Neural cell (in vitro differentiated cells): ENCODE results near the gene CEMP1. TPM values are rescaled to one million over a fixed set of nuclear protein-coding genes. Genes with fewer than 3 reads are reported as not detected.
"Not testable (repeated sequence)": the region's sequence is repeated elsewhere in the genome, so short reads cannot be mapped to it uniquely, and the experiment has no call there.

Experiments used
- H2AFZ ChIP-seq: fragments of 200-600, 300-800 bp; sonication (generic), shearing (Covaris generic); 2 replicates; pipeline ENCODE4 v1.6.0; 2014; ENCODE audit warnings: low read depth, mild to moderate bottlenecking, antibody characterized with exemption, low read length, moderate library complexity
- H3F3A ChIP-seq: fragments of 200-600 bp; shearing (Covaris generic); 2 replicates; pipeline ENCODE4 v1.6.1; 2016; ENCODE audit warnings: mild to moderate bottlenecking, moderate library complexity, mixed read lengths, antibody characterized with exemption, low read length; ENCODE audit not compliant: insufficient read depth, poor library complexity, severe bottlenecking
- H3K27ac ChIP-seq: fragments of 200-600, 300-800 bp; sonication (generic), shearing (Covaris generic); 2 replicates; pipeline ENCODE4 v1.5.1; 2014; ENCODE audit warnings: mild to moderate bottlenecking, low read length, moderate library complexity
- H3K27me3 ChIP-seq: fragments of 300-800, 200-600 bp; sonication (generic), shearing (Covaris generic); 2 replicates; pipeline ENCODE4 v1.6.0; 2014; ENCODE audit warnings: mild to moderate bottlenecking, low read depth, low read length, moderate library complexity; ENCODE audit not compliant: insufficient read depth
- H3K36me3 ChIP-seq: fragments of 300-800, 200-600 bp; sonication (generic), shearing (Covaris generic); 2 replicates; pipeline ENCODE4 v1.5.1; 2014; ENCODE audit warnings: mild to moderate bottlenecking, antibody characterized with exemption, low read length, moderate library complexity; ENCODE audit not compliant: insufficient read depth
- H3K4me2 ChIP-seq: fragments of 300-800, 200-600 bp; sonication (generic), shearing (Covaris generic); 2 replicates; pipeline ENCODE4 v1.6.0; 2014; ENCODE audit warnings: mild to moderate bottlenecking, low read length
- H3K4me3 ChIP-seq: fragments of 300-800, 200-600 bp; sonication (generic), shearing (Covaris generic); 2 replicates; pipeline ENCODE4 v1.5.1; 2014; ENCODE audit warnings: mild to moderate bottlenecking, low read length, moderate library complexity
- H3K79me2 ChIP-seq: fragments of 200-600 bp; shearing (Covaris generic); replicated peaks from 2 replicates; pipeline ENCODE4 v1.6.0; 2014; ENCODE audit warnings: mild to moderate bottlenecking, low read length, moderate library complexity; ENCODE audit not compliant: insufficient read depth
- H3K9ac ChIP-seq: fragments of 300-800, 200-600 bp; sonication (generic), shearing (Covaris generic); 2 replicates; pipeline ENCODE4 v1.6.1; 2016; ENCODE audit warnings: mild to moderate bottlenecking, low read length, mixed read lengths
- H3K9me2 ChIP-seq: fragments of 200-600 bp; shearing (Covaris generic); 2 replicates; pipeline ENCODE4 v1.6.1; 2016; ENCODE audit warnings: mild to moderate bottlenecking, low read length, mixed read lengths; ENCODE audit not compliant: insufficient read depth
- H3K9me3 ChIP-seq: fragments of 200-600, 300-800 bp; sonication (generic), shearing (Covaris generic); 2 replicates; pipeline ENCODE4 v1.6.1; 2016; ENCODE audit warnings: mild to moderate bottlenecking, mixed run types, low read length, moderate library complexity, mixed read lengths
- H4K20me1 ChIP-seq: fragments of 200-600 bp; shearing (Covaris generic); 2 replicates; pipeline ENCODE4 v1.6.1; 2016; ENCODE audit warnings: mild to moderate bottlenecking, mixed run types; ENCODE audit not compliant: insufficient read depth
- EP300 ChIP-seq: fragments of 450-650 bp; conservative IDR thresholded peaks from 2 replicates; pipeline ENCODE4 v1.6.1; 2014; ENCODE audit warnings: antibody characterized with exemption, mild to moderate bottlenecking, moderate library complexity; ENCODE audit not compliant: poor library complexity, severe bottlenecking
- MXI1 ChIP-seq: fragments of 450-650 bp; conservative IDR thresholded peaks from 2 replicates; pipeline ENCODE4 v1.6.1; 2014; ENCODE audit warnings: antibody characterized with exemption, mild to moderate bottlenecking; ENCODE audit not compliant: poor library complexity, severe bottlenecking
- POLR2AphosphoS5 ChIP-seq: IDR thresholded peaks from 2 replicates; pipeline ENCODE4 v1.6.1; 2012
- SMC3 ChIP-seq: fragments of 450-650 bp; conservative IDR thresholded peaks from 2 replicates; pipeline ENCODE4 v1.6.1; 2014; ENCODE audit warnings: antibody characterized with exemption, mild to moderate bottlenecking, moderate library complexity; ENCODE audit not compliant: poor library complexity
- polyA plus RNA-seq: library from polyadenylated mRNA; depleted of rRNA; stranded (reverse); fragments of >200 nt; gene quantifications from 2 replicates; pipeline ENCODE4 v1.2.3, GENCODE V29; 2014
- TF ChIP-seq, protein P1 (sequence below): fragments of 450-650 bp; IDR thresholded peaks from 2 replicates; pipeline ENCODE4 v1.5.1; 2014; ENCODE audit warnings: antibody characterized with exemption, mild to moderate bottlenecking, moderate library complexity; ENCODE audit not compliant: poor library complexity, severe bottlenecking
- TF ChIP-seq, protein P2 (sequence below): IDR thresholded peaks from 2 replicates; pipeline ENCODE4 v1.6.1; 2012; ENCODE audit warnings: borderline replicate concordance

Gene CEMP1
- polyA plus RNA-seq, 1 donor from 2014 or later = 0.46 TPM

DNA sequence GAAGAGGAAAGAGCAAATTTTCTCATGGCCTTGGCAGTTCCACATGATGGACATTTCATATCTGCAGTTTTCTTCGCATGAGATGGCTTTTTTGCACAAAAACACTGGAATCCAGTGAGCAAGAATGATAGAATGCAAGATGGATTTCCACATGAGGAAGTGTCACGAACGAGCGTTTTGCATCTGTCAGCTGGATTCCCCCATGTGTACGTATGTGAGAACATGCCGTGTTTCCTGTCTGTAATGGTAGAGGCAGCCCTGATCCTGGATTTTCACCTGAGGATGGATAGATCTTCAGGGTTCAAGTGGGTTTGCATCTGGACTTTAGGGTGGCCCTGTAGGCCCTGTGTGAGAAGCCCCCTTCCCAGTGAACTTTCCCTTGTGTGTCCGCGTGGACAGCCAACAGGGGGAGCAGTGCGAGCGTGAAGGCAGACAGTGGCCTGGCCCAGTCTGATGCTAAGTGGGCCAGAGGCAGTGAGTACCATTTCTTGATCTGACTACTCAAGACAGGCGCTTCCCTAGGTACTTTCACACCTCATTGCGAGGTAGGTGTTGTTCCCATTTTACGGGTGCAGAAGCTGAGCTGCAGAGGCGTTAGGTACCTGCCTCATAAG, 8.7 kb upstream of the CEMP1 start:
- peak overlapping the region; percentile 64 for H3K4me3 ChIP-seq
- H3F3A ChIP-seq, H3K9me2 ChIP-seq, H3K4me2 ChIP-seq, H3K9ac ChIP-seq, H4K20me1 ChIP-seq, H3K36me3 ChIP-seq, H2AFZ ChIP-seq, H3K27me3 ChIP-seq, H3K9me3 ChIP-seq, H3K27ac ChIP-seq: not testable (repeated sequence)
- TF ChIP-seq, protein P1, sequence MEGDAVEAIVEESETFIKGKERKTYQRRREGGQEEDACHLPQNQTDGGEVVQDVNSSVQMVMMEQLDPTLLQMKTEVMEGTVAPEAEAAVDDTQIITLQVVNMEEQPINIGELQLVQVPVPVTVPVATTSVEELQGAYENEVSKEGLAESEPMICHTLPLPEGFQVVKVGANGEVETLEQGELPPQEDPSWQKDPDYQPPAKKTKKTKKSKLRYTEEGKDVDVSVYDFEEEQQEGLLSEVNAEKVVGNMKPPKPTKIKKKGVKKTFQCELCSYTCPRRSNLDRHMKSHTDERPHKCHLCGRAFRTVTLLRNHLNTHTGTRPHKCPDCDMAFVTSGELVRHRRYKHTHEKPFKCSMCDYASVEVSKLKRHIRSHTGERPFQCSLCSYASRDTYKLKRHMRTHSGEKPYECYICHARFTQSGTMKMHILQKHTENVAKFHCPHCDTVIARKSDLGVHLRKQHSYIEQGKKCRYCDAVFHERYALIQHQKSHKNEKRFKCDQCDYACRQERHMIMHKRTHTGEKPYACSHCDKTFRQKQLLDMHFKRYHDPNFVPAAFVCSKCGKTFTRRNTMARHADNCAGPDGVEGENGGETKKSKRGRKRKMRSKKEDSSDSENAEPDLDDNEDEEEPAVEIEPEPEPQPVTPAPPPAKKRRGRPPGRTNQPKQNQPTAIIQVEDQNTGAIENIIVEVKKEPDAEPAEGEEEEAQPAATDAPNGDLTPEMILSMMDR = peak; percentile 36
- peak; percentile 22 for TF ChIP-seq SMC3
- peaks cover 13% of the 10 kb centered on the region for H3K79me2 ChIP-seq

DNA sequence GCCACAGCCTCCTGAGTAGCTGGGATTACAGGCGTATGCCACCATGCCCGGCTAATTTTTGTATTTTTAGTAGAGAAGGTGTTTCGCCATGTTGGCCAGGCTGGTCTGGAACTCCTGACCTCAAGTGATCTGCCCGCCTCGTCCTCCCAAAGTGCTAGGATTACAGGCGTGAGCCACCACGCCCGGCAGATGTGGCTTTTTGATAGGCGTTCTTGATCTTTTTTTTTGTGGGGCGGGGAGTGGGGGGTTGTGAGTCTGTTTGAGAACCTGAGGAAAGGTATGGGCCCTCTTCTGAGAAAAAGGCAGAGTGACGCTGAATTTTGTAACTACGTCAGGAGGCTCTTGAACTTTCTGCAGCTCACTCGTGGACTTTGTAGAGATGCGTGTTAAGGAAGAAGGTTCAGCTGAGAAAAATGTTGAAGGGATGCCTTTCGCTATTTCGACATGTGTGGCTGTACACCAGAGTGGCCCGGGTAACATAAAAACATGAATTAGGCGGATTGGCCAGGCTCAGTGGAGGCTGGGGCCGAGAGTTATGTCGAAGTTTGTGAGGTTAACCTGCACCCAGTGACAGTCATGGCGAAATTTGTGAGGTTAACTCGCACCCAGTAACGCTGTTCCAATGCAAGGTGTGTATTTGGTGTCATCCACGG, 8.1 kb upstream of the CEMP1 start:
- Histone ChIP-seq H3K4me3 (peak overlapping the region; percentile 64), H3K79me2 (peaks cover 12% of the 10 kb centered on the region)
- H4K20me1 ChIP-seq, H3K9ac ChIP-seq, H2AFZ ChIP-seq, H3K27me3 ChIP-seq, H3K27ac ChIP-seq, H3F3A ChIP-seq, H3K36me3 ChIP-seq, H3K9me2 ChIP-seq, H3K9me3 ChIP-seq, H3K4me2 ChIP-seq: not testable (repeated sequence)

DNA sequence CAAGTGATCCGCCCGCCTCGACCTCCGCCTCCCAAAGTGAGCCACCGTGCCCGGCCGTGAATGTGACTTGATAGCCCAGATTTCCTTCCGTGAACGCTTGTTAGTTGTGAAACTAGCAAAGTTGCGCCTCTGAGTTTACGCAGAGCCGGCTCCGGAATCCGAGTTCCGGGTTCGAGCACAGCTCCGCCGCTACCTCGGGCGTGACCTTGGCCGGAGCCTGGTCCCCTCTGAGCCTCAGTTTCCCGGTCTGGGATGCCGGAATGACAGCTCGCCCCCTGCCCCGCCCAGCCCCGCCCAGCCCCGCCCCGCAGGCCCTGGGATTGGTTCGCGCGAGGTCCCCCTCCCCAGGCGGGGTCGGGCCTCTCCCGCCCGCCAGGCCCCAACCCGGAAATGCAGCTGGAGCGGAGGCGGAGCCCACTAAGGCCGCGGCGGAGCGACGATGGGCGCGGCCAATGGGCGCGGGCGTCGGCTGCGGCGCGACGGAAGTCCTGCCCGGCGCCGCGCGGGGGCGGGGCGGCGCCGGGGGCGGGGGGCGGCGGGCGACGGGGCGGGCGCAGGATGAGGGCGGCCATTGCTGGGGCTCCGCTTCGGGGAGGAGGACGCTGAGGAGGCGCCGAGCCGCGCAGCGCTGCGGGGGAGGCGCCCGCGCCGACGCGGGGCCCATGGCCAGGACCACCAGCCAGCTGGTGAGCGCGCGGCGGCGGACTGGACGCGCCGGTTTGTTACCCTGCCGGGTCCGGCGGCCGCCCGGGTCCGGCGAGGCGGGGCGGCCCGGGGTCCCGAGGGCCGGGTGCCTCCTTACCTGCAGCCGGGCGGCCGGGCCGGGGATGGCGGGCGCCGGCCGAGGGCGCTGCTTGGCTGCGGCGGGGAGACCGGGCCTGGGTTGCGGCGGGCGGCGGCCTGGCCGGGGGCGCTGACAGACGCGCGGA, 6.5 kb upstream of the CEMP1 start, which contains the start of gene PDPK1:
Gene PDPK1 (plus strand): TSS at position 571 of the 929 bp plus-strand sequence. CDS start 92 bp downstream, at position 663.
- Histone ChIP-seq H3K4me2 (peak within 1 kb of the TSS; percentile 55), H3K9me2 (no peaks in the 10 kb centered on the region), H3K27ac (no peak within 1 kb of the TSS), H3K9me3 (no peaks in the 10 kb centered on the region), H2AFZ (no peak within 1 kb of the TSS), H4K20me1 (no peaks in the 10 kb centered on the region), H3K27me3 (no peaks in the 10 kb centered on the region), H3K4me3 (peak within 1 kb of the TSS; percentile 69), H3F3A (no peaks in the 10 kb centered on the region), H3K79me2 (peaks cover 12% of the 10 kb centered on the region), H3K9ac (peak within 1 kb of the TSS; percentile 59), H3K36me3 (no peaks in the 10 kb centered on the region)
- TF ChIP-seq, protein P2, sequence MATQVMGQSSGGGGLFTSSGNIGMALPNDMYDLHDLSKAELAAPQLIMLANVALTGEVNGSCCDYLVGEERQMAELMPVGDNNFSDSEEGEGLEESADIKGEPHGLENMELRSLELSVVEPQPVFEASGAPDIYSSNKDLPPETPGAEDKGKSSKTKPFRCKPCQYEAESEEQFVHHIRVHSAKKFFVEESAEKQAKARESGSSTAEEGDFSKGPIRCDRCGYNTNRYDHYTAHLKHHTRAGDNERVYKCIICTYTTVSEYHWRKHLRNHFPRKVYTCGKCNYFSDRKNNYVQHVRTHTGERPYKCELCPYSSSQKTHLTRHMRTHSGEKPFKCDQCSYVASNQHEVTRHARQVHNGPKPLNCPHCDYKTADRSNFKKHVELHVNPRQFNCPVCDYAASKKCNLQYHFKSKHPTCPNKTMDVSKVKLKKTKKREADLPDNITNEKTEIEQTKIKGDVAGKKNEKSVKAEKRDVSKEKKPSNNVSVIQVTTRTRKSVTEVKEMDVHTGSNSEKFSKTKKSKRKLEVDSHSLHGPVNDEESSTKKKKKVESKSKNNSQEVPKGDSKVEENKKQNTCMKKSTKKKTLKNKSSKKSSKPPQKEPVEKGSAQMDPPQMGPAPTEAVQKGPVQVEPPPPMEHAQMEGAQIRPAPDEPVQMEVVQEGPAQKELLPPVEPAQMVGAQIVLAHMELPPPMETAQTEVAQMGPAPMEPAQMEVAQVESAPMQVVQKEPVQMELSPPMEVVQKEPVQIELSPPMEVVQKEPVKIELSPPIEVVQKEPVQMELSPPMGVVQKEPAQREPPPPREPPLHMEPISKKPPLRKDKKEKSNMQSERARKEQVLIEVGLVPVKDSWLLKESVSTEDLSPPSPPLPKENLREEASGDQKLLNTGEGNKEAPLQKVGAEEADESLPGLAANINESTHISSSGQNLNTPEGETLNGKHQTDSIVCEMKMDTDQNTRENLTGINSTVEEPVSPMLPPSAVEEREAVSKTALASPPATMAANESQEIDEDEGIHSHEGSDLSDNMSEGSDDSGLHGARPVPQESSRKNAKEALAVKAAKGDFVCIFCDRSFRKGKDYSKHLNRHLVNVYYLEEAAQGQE = no peak
- no peak for TF ChIP-seq EP300
- peak; percentile 62 for TF ChIP-seq POLR2AphosphoS5
- TF ChIP-seq MXI1 = peak; percentile 20
